Lung (tissue), 12 donors: ENCODE measurements around the gene RAP1B. TPM values are rescaled to one million over a fixed set of nuclear protein-coding genes. Genes with fewer than 3 reads are reported as not detected.

ENCODE experiments used
- ATAC-seq: fragments of 200-7000 bp; cut with Tn5 transposase; one replicate; pipeline ENCODE4 v1.9.1; 2020; ENCODE audit warnings: moderate number of reproducible peaks; ENCODE audit not compliant: insufficient read depth, low FRiP score
- DNase-seq, 3 donors: peaks; one replicate each; pipeline ENCODE4 v3.0.0-alpha.2; 2013 to 2017
- H3K27ac ChIP-seq, 2 donors: one replicate each; pipeline ENCODE4 v1.5.1; 2013; ENCODE audit warnings: mild to moderate bottlenecking in 2 of 2, moderate library complexity in 2 of 2, control low read depth in 1 of 2, inconsistent platforms in 1 of 2, low read depth in 1 of 2, low read length in 1 of 2
- H3K27me3 ChIP-seq, 3 donors: one replicate each; pipeline ENCODE4 v1.5.1; 2013; ENCODE audit warnings: low read length in 2 of 3; ENCODE audit not compliant: control insufficient read depth in 3 of 3, insufficient read depth in 3 of 3
- H3K36me3 ChIP-seq, 4 donors: one replicate each; pipeline ENCODE4 v1.5.1; 2013; ENCODE audit warnings: low read length in 4 of 4, mild to moderate bottlenecking in 1 of 4, moderate library complexity in 1 of 4; ENCODE audit not compliant: control insufficient read depth in 4 of 4, insufficient read depth in 4 of 4
- H3K4me1 ChIP-seq, 5 donors: one replicate each; pipeline ENCODE4 v1.5.1; 2013; ENCODE audit warnings: low read length in 5 of 5, mild to moderate bottlenecking in 2 of 5, moderate library complexity in 1 of 5; ENCODE audit not compliant: control insufficient read depth in 5 of 5, insufficient read depth in 5 of 5
- H3K4me3 ChIP-seq: one replicate; pipeline ENCODE4 v1.5.1; 2013; ENCODE audit warnings: mild to moderate bottlenecking, control low read depth, moderate library complexity
- H3K9ac ChIP-seq, 2 donors: one replicate each; pipeline ENCODE4 v1.5.1; 2013; ENCODE audit warnings: low read length in 2 of 2, control low read depth in 1 of 2; ENCODE audit not compliant: insufficient read depth in 1 of 2
- H3K9me3 ChIP-seq, 4 donors: one replicate each; pipeline ENCODE4 v1.5.1; 2013; ENCODE audit warnings: low read length in 3 of 4, mild to moderate bottlenecking in 1 of 4, moderate library complexity in 1 of 4; ENCODE audit not compliant: control insufficient read depth in 4 of 4, insufficient read depth in 3 of 4
- WGBS, 2 donors: extraction: QIAGEN DNeasy Blood & Tissue Kit; methylation state at CpG; one replicate each; pipeline ENCODE4 v1.1.7; 2013; 5-methylcytosine and 5-hydroxymethylcytosine counted together
- polyA plus RNA-seq, 2 donors: library from polyadenylated mRNA; stranded (reverse); fragments of 200-250 nt; gene quantifications; one replicate each; pipeline ENCODE4 v1.2.1, GENCODE V29; 2013
- total RNA-seq, 2 donors: library from RNA; depleted of rRNA in 1 of 2; stranded (reverse); fragments of >200 nt in 1 of 2; gene quantifications; one replicate each; pipeline ENCODE4 v1.2.1, GENCODE V29; 2014 to 2021
- TF ChIP-seq, protein P1 (sequence below): IDR thresholded peaks from 2 replicates; pipeline ENCODE4 v1.5.1; 2012; ENCODE audit warnings: mild to moderate bottlenecking; ENCODE audit errors: control extremely low read depth, extremely low read depth
- donor health status: control.
- donor health status: control.
- donor health status: Bipolar disorder and iron deficiency.
- donor health status: healthy.
- donor health status: DM: yes; HTN: yes; CAD: no.

RAP1B gene
- total and polyA plus RNA-seq, 4 donors: 79.1 to 285 (median 172) TPM

- H3K27me3 ChIP-seq: no peaks in the 10 kb centered on the region
- H3K36me3 ChIP-seq: no peaks in the 10 kb centered on the region
- no peak overlapping the region for H3K4me3 ChIP-seq
- H3K27ac ChIP-seq: no peak overlapping the region
- no peak for ATAC-seq
- no peaks in the 10 kb centered on the region for H3K9me3 ChIP-seq
- TF ChIP-seq, protein P1, sequence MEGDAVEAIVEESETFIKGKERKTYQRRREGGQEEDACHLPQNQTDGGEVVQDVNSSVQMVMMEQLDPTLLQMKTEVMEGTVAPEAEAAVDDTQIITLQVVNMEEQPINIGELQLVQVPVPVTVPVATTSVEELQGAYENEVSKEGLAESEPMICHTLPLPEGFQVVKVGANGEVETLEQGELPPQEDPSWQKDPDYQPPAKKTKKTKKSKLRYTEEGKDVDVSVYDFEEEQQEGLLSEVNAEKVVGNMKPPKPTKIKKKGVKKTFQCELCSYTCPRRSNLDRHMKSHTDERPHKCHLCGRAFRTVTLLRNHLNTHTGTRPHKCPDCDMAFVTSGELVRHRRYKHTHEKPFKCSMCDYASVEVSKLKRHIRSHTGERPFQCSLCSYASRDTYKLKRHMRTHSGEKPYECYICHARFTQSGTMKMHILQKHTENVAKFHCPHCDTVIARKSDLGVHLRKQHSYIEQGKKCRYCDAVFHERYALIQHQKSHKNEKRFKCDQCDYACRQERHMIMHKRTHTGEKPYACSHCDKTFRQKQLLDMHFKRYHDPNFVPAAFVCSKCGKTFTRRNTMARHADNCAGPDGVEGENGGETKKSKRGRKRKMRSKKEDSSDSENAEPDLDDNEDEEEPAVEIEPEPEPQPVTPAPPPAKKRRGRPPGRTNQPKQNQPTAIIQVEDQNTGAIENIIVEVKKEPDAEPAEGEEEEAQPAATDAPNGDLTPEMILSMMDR: no peak
- no peak overlapping the region for H3K9ac ChIP-seq
- H3K4me1 ChIP-seq: no peaks in the 10 kb centered on the region
- WGBS, 2 donors: 85 to 95% methylated on average over 1 of the region's 1 CpG
- DNase-seq: no peak
These were observed 32.8 kb upstream of the RAP1B start for GRCh38 chr12:68577949-68578348.

DNA sequence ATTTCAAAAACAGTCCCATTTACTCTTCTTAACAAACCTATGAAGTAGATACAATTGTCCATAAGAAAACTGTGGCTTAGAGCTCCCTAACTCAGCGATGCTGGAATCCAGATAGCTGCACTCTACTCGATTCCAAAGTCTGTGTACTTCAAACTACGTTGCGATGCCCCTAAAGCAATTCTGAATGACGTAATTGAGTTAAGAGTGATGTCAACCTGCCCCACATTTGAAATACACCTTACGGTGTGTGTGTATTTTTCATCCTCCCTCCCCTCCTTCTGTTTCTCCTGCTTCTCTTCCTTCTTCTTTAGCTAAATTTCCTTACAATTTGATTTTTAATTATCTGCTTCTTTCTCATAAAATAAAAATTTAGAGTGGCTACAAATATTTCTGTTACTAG lies 31.9 kb upstream of the RAP1B start:
- Histone ChIP-seq H3K27ac (no peak overlapping the region), H3K36me3 (no peaks in the 10 kb centered on the region), H3K4me1 (no peaks in the 10 kb centered on the region), H3K9ac (no peak overlapping the region), H3K27me3 (no peaks in the 10 kb centered on the region), H3K9me3 (no peaks in the 10 kb centered on the region), H3K4me3 (no peak overlapping the region)
- TF ChIP-seq, protein P1: no peak
- no peak for DNase-seq
- 86 to 92% methylated on average over 6 of the region's 6 CpGs for WGBS, 2 donors
- no peak for ATAC-seq

- Histone ChIP-seq H3K9ac (no peak overlapping the region), H3K36me3 (no peaks in the 10 kb centered on the region), H3K9me3 (no peaks in the 10 kb centered on the region), H3K27me3 (no peaks in the 10 kb centered on the region), H3K4me3 (no peak overlapping the region), H3K27ac (no peak overlapping the region), H3K4me1 (no peaks in the 10 kb centered on the region)
- no peak for DNase-seq
- ATAC-seq: no peak
- 90 to 91% methylated on average over 5 of the region's 5 CpGs for WGBS, 2 donors
- TF ChIP-seq, protein P1: no peak
These were observed 31.4 kb upstream of the RAP1B start for GRCh38 chr12:68579254-68579653.

DNA sequence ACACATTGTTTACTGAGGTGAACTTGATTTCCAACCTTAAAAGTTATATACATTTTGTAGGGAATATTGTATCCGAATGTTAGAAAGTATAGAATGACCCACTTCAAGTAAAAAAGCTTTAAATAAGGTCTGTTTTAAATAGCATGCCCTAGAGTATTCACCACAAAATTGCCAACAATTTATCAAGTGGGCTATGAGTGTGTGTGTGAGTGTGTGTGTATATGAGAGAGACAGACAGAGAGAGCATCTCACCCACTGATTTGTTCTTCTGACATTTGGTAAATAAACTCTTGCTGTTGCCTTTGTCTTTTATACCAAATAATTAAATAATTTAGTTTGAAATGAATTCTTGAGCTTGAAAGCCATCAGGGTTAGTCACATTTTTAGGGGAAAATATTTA lies 29.8 kb upstream of the RAP1B start:
- WGBS, 2 donors: 84 to 90% methylated on average over 1 of the region's 1 CpG
- no peak for DNase-seq
- no peak for ATAC-seq

More for the DNA sequence above, 29.8 kb upstream of the RAP1B start:
- Histone ChIP-seq H3K27ac (no peak overlapping the region), H3K9ac (no peak overlapping the region), H3K9me3 (no peaks in the 10 kb centered on the region), H3K4me1 (no peaks in the 10 kb centered on the region), H3K36me3 (no peaks in the 10 kb centered on the region), H3K4me3 (no peak overlapping the region), H3K27me3 (no peaks in the 10 kb centered on the region)
- TF ChIP-seq, protein P1: no peak
